Measurements from ENCODE around the gene PDZD4. TPM values are rescaled to one million over a fixed set of nuclear protein-coding genes. Genes with fewer than 3 reads are reported as not detected.

The PDZD4 gene
- polyA plus RNA-seq, 1 donor (not counting 4 experiments of a cell fraction or from before 2014, with no cell fraction given): 0.05 TPM

DNA sequence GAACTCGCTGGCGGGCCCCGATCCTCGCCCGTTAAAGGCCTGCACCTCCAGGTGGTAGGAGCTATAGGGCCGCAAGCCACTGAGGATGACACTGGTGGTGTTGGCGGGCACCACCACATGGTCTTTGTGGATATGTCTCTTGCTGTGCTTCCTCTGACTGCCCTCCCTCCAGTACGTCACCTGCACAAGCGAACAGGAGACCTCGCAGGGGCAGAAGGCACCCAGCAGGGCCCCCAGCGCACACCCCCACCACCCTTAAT, 34.9 kb upstream of the PDZD4 start:
- dilution Hi-C loops (cut with MboI; ENCODE audit: extremely low pct_ligation_motif_present, low sequenced_read_pairs): no loop called here
- Histone ChIP-seq H3K9me3 (ENCODE audit: control insufficient read depth, low read depth, low read length) (no peaks in the 10 kb centered on the region), H3K4me3 (ENCODE audit: control insufficient read depth in 2 of 3, extremely low read depth in 1 of 3, insufficient read depth in 2 of 3, low read depth in 1 of 3, low read length in 3 of 3) (no peak overlapping the region), H3K27ac (ENCODE audit: control insufficient read depth, insufficient read depth, low read length) (no peak overlapping the region), H3K4me1 (ENCODE audit: control insufficient read depth, extremely low read depth, insufficient read depth, low read length) (no peaks in the 10 kb centered on the region), H3K4me2 (ENCODE audit: control insufficient read depth, extremely low read depth, insufficient read depth, low read depth, low read length) (no peak overlapping the region), H4K20me1 (ENCODE audit: control insufficient read depth, extremely low read depth, insufficient read depth, low read length) (no peaks in the 10 kb centered on the region), H3K9me1 (ENCODE audit: control insufficient read depth, extremely low read depth, insufficient read depth, low read length) (no peaks in the 10 kb centered on the region), H3K27me3 (ENCODE audit: control insufficient read depth, extremely low read depth, insufficient read depth, low read length) (no peaks in the 10 kb centered on the region), H2AFZ (ENCODE audit: control insufficient read depth, low read length) (no peak overlapping the region), H3K79me2 (ENCODE audit: control insufficient read depth, insufficient read depth, low read length) (no peaks in the 10 kb centered on the region), H3K9ac (ENCODE audit: control insufficient read depth, extremely low read depth, insufficient read depth, low read length) (no peak overlapping the region), H3K36me3 (ENCODE audit: control insufficient read depth in 2 of 2, extremely low read depth in 1 of 2, insufficient read depth in 2 of 2, low read length in 2 of 2) (peaks cover 0 to 9% of the 10 kb centered on the region in 2 experiments)
- FAIRE-seq: no peak
- DNase-seq (ENCODE audit: low read depth, low spot score): no peak
- TF ChIP-seq EZH2 (IDR thresholded peaks at IDR 0.05; ENCODE audit: low read length) (no peak), CTCF (optimal IDR thresholded peaks at IDR 0.05 in 1 of 3, IDR thresholded peaks at IDR 0.05 in 1 of 3, conservative IDR thresholded peaks at IDR 0.05 in 1 of 3; ENCODE audit: extremely low read depth in 1 of 3, insufficient read depth in 2 of 3, low read length in 3 of 3) (no peak)

GRCh38 chrX:153864561-153865320, 34.4 kb upstream of the PDZD4 start:
- dilution Hi-C loops (cut with MboI; ENCODE audit: extremely low pct_ligation_motif_present, low sequenced_read_pairs): no loop called here
- Histone ChIP-seq H3K4me1 (ENCODE audit: control insufficient read depth, extremely low read depth, insufficient read depth, low read length) (no peaks in the 10 kb centered on the region), H3K36me3 (ENCODE audit: control insufficient read depth in 2 of 2, extremely low read depth in 1 of 2, insufficient read depth in 2 of 2, low read length in 2 of 2) (peaks cover 0 to 9% of the 10 kb centered on the region in 2 experiments), H3K27ac (ENCODE audit: control insufficient read depth, insufficient read depth, low read length) (no peak overlapping the region), H3K27me3 (ENCODE audit: control insufficient read depth, extremely low read depth, insufficient read depth, low read length) (no peaks in the 10 kb centered on the region), H3K79me2 (ENCODE audit: control insufficient read depth, insufficient read depth, low read length) (no peaks in the 10 kb centered on the region), H4K20me1 (ENCODE audit: control insufficient read depth, extremely low read depth, insufficient read depth, low read length) (no peaks in the 10 kb centered on the region), H3K9ac (ENCODE audit: control insufficient read depth, extremely low read depth, insufficient read depth, low read length) (no peak overlapping the region), H3K4me2 (ENCODE audit: control insufficient read depth, extremely low read depth, insufficient read depth, low read depth, low read length) (no peak overlapping the region), H2AFZ (ENCODE audit: control insufficient read depth, low read length) (no peak overlapping the region), H3K4me3 (ENCODE audit: control insufficient read depth in 2 of 3, extremely low read depth in 1 of 3, insufficient read depth in 2 of 3, low read depth in 1 of 3, low read length in 3 of 3) (no peak overlapping the region), H3K9me3 (ENCODE audit: control insufficient read depth, low read depth, low read length) (no peaks in the 10 kb centered on the region), H3K9me1 (ENCODE audit: control insufficient read depth, extremely low read depth, insufficient read depth, low read length) (no peaks in the 10 kb centered on the region)
- DNase-seq (ENCODE audit: low read depth, low spot score) (no peak), FAIRE-seq (no peak)
- TF ChIP-seq CTCF (optimal IDR thresholded peaks at IDR 0.05 in 1 of 3, IDR thresholded peaks at IDR 0.05 in 1 of 3, conservative IDR thresholded peaks at IDR 0.05 in 1 of 3; ENCODE audit: extremely low read depth in 1 of 3, insufficient read depth in 2 of 3, low read length in 3 of 3) (no peak), EZH2 (IDR thresholded peaks at IDR 0.05; ENCODE audit: low read length) (no peak)

Data from keratinocyte (primary cell).